Smooth muscle cell of the umbilical artery (primary cell): ENCODE measurements around the gene RWDD4. TPM values are rescaled to one million over a fixed set of nuclear protein-coding genes. Genes with fewer than 3 reads are reported as not detected.

Experiments used
- total RNA-seq: library from RNA; depleted of rRNA; stranded (reverse); fragments of >200 nt; gene quantifications from 2 replicates; pipeline ENCODE4 v1.2.3, GENCODE V29; 2014

Gene RWDD4
- total RNA-seq = 21.7 and 28.6 TPM in 2 replicates

DNA sequence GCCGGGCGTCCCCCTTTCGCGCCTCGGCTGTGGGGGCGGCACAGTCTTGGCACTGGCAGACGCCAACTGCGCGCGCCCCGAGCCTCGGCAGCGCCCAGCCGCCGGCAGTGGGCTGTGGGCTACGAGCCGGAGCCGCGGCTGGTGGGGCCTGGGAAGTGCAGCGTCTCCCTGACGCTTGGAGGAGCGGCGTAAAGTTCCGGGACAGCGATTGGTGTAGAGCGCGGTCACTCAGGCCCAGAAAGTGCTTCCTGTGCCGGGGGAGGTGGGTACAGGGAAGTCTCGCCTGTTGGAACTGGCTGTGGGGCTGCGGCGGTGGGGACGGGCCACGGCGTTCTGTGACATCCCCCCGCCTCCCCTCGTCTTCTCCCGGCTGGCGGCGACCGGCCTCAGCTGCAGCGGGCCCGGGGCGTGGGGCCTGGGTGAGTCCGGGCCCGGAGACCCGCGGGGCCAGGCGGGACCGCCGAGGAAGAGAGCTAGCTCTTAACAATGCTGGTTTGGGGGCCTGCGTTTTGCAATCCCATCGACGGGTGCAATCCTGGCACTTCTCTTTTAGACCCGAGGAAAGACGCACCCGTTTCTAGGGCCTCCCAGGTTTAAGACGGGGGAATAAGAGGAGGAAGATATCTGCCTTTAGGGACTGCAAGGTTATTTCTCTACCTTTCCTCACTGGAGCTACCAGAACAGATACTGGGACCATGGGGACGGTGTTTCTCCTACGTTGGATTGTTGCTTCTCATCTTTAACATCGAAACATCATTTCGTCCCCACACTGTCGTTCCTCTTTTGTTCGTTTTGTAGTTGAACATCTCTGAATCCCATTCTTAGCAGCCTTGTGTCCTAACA is at the start of gene RWDD4, which contains the start of gene TRAPPC11:
Gene RWDD4, minus strand, starts transcription at position 157 of the 843 bp plus-strand sequence. CDS start 233 bp downstream, outside the sequence.
Gene TRAPPC11, plus strand, starts transcription at position 265 of the 843 bp plus-strand sequence. CDS start 4,575 bp downstream, outside the sequence.

Other genes with a start within 250 kb of the RWDD4 start
- 14.3 and 15.4 TPM in 2 replicates for gene CDKN2AIP, start 214.5 kb downstream of the RWDD4 start, total RNA-seq
- gene ING2, start 154.1 kb downstream of the RWDD4 start, total RNA-seq = 10.7 and 15.8 TPM in 2 replicates
- gene TRAPPC11, start 108 bp upstream of the RWDD4 start, total RNA-seq = 66.2 and 70.9 TPM in 2 replicates
- gene STOX2, start 246.1 kb upstream of the RWDD4 start, total RNA-seq = 1.8 and 2.2 TPM in 2 replicates